Measurements from ENCODE around the gene ZGPAT. TPM values are rescaled to one million over a fixed set of nuclear protein-coding genes. Genes with fewer than 3 reads are reported as not detected.

ZGPAT gene
- total and polyA plus RNA-seq, 9 donors = 1.7 to 26.4 (median 18.9) TPM

- Histone ChIP-seq H3K4me1 (ENCODE audit: insufficient read depth) (no peaks in the 10 kb centered on the region), H3K27ac (no peak overlapping the region), H3K4me3 (no peak overlapping the region), H3K27me3 (no peaks in the 10 kb centered on the region), H3K36me3 (no peaks in the 10 kb centered on the region), H3K9me3 (no peaks in the 10 kb centered on the region)
- no peak for TF ChIP-seq POLR2A (IDR thresholded peaks at IDR 0.05)
- no peak for TF ChIP-seq EP300 (IDR thresholded peaks at IDR 0.05)
- TF ChIP-seq, protein P1, sequence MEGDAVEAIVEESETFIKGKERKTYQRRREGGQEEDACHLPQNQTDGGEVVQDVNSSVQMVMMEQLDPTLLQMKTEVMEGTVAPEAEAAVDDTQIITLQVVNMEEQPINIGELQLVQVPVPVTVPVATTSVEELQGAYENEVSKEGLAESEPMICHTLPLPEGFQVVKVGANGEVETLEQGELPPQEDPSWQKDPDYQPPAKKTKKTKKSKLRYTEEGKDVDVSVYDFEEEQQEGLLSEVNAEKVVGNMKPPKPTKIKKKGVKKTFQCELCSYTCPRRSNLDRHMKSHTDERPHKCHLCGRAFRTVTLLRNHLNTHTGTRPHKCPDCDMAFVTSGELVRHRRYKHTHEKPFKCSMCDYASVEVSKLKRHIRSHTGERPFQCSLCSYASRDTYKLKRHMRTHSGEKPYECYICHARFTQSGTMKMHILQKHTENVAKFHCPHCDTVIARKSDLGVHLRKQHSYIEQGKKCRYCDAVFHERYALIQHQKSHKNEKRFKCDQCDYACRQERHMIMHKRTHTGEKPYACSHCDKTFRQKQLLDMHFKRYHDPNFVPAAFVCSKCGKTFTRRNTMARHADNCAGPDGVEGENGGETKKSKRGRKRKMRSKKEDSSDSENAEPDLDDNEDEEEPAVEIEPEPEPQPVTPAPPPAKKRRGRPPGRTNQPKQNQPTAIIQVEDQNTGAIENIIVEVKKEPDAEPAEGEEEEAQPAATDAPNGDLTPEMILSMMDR (IDR thresholded peaks at IDR 0.05) = no peak
- WGBS, 3 donors = 72 to 76% (median 73%) methylated on average over 26 of the region's 26 CpGs
- peak in 1 of 5 donors; percentile 19 for DNase-seq
- intact Hi-C loops (cut with DNase I) = no loop called here
These were observed 43.1 kb downstream of the ZGPAT start for GRCh38 chr20:63750807-63751470.

DNA sequence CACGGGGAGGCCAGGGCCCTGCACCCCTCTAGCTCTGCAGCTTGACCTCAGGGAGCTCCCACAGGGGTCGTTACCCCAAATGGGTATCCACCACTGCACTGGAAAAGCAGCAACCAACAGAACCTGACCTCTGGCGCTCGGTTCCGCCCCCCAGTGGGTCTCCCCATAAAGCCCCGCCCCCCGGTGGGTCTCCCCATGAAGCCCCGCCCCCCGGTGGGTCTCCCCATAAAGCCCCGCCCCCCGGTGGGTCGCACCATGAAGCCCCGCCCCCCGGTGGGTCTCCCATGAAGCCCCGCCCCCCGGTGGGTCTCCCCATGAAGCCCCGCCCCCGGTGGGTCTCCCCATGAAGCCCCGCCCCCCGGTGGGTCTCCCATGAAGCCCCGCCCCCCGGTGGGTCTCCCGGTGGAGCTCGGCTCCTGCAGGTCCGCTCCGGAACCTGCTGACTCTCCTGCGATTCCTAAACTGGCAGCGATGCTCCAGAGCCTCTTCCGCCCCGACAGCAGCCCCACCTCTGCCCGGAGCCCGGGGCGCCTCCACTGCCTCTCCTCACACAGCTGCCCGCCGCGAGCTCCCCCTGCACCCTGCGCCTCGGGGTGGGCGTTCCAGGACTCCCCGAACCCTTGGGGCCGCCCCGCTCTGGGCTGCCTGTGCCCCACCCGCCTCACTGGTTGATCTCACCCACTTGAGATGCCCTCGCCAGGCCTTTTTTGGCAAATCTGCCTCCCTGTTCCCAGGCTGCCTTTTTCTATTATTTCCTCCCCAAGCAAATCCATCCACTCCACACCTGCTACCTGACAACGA, 43.8 kb downstream of the ZGPAT start:
- Histone ChIP-seq H3K27ac (no peak overlapping the region), H3K27me3 (no peaks in the 10 kb centered on the region), H3K4me3 (no peak overlapping the region), H3K4me1 (ENCODE audit: insufficient read depth) (no peaks in the 10 kb centered on the region), H3K9me3 (no peaks in the 10 kb centered on the region), H3K36me3 (no peaks in the 10 kb centered on the region)
- 72 to 76% (median 74%) methylated on average over 27 to 42 of the region's 45 CpGs for WGBS, 3 donors
- TF ChIP-seq, protein P1 (IDR thresholded peaks at IDR 0.05) = no peak
- intact Hi-C loops (cut with DNase I) = no loop called here
- DNase-seq = peak in 3 of 5 donors; percentile 28 to 42 (median 29)

DNA sequence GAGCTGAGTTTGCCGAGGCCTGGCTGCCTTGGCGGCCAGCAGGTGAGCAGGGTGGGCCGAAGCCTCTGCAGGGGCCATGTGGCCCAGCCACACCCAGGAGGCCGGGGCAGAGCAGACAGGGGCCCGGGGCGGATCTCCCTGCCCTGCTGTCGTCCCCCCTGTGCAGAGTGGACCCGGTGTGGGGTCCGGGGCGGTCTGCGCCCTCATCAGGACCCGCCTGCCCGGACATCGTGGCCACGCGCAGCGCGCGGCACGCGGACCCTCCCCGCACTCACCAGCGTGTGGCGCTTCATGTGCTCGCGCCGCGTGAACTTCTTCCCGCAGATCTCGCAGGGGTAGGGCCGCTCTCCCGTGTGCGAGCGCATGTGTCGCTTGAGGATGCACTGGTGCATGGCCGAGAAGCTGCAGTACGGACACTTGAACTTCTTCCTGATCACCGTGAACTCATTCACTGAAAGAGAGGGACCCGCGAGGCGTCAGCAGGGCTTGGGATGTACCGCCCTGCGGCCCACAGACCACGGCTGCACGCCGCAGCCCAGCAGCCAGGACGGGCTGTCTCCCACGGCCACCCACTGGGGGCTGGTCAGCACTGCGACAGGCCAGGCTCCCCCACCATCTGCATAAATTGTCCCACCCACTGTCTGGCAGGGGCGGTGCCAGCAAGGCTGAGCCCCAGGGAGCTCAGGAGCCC, 44.7 kb downstream of the ZGPAT start:
- Histone ChIP-seq H3K27ac (no peak overlapping the region), H3K4me3 (no peak overlapping the region), H3K36me3 (no peaks in the 10 kb centered on the region), H3K4me1 (ENCODE audit: insufficient read depth) (no peaks in the 10 kb centered on the region), H3K9me3 (no peaks in the 10 kb centered on the region), H3K27me3 (no peaks in the 10 kb centered on the region)
- 89 to 92% (median 92%) methylated on average over 49 to 50 of the region's 50 CpGs for WGBS, 3 donors
- TF ChIP-seq EP300 (IDR thresholded peaks at IDR 0.05) (no peak), POLR2A (IDR thresholded peaks at IDR 0.05) (no peak)
- intact Hi-C loops (cut with DNase I) = no loop called here
- peak in 2 of 5 donors; percentile 22 to 35 for DNase-seq

DNA sequence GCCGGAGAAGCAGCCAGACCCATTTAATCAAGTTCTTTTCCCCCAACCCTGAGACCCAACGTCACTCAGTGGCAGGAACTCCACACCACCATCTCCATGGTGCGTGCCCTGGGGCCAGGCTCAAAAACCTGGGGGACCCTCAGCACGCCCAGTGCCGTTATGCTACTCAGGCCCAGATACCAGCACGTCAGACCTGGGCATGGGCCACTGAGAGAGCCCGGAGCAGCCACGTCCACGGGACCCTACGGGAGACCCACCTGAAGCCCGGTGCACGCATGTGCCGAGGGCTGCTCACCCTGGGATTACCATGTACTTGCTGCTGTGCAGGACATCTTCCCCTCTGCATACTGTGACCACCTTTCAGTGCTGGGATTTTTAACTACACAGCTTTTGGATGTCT, 45.5 kb downstream of the ZGPAT start:
- H3K4me3 ChIP-seq = no peak overlapping the region
- H3K36me3 ChIP-seq = no peaks in the 10 kb centered on the region
- no peaks in the 10 kb centered on the region for H3K9me3 ChIP-seq
- DNase-seq = no peak
- WGBS, 3 donors = 90 to 95% (median 92%) methylated on average over 13 of the region's 13 CpGs
- H3K4me1 ChIP-seq (ENCODE audit: insufficient read depth) = no peaks in the 10 kb centered on the region
- H3K27ac ChIP-seq = no peak overlapping the region
- intact Hi-C loops (cut with DNase I) = no loop called here
- TF ChIP-seq EP300 (IDR thresholded peaks at IDR 0.05) (no peak), POLR2A (IDR thresholded peaks at IDR 0.05) (no peak)
- TF ChIP-seq, protein P1 (IDR thresholded peaks at IDR 0.05) = no peak
- H3K27me3 ChIP-seq = no peaks in the 10 kb centered on the region

Measured in ovary (tissue), 9 donors.